Measurements from ENCODE around the gene MYO3A.
A peak's percentile ranks its signal among the peaks of the same experiment; 100 is the strongest.
"Not testable (repeated sequence)": the region's sequence is repeated elsewhere in the genome, so short reads cannot be mapped to it uniquely, and the experiment has no call there.

MYO3A gene

GRCh38 chr10:26090026-26090425 is 156.0 kb downstream of the MYO3A start:
- DNase-seq = peak; percentile 7 to 35

- DNase-seq = no peak
Measured at GRCh38 chr10:26090762-26091161, 156.7 kb downstream of the MYO3A start.

- no peak for DNase-seq
Measured at GRCh38 chr10:26093229-26093628, 159.2 kb downstream of the MYO3A start.

- DNase-seq = no peak
Measured at GRCh38 chr10:26095781-26096180, 161.8 kb downstream of the MYO3A start.

- not testable (repeated sequence) for DNase-seq
Measured at GRCh38 chr10:26097549-26097948, 163.5 kb downstream of the MYO3A start.

DNA sequence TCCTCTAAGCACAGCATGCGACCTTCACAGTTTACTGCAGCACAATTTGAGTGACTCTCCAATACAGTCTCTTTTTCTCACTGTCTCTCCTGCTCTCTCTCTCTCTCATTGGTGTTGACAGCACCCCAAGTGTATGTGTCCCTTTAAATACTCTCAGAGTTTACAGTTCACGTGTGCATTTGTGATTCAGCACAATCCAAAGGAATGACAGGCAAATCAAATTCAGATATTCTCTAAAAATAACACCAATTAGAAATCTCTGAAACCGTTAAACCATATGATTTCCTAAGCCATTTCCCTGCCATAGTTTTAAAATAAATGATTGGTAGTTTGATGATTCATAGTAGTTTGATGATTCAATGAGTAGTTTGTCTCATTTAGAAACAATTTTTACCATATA is 178.5 kb downstream of the MYO3A start:
- no peak for DNase-seq

DNA sequence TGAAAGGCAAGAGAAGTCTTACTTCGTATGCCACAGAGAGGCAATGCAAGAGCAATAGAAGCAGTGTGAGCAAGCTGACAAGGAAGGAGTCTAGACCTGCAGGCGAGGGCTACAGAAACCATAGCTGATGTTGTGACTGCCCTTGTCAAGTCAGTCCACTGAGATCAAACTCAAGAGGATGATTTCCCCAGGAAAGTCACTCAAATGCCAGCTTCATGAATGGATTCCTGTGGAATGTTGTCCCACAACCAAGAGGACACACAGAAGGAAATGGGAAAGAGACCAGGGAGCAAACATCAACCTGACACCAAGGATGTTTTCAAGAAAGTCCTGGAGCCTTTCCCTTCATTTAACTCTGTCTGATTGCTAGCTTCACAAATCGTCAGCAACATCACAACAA is 204.6 kb downstream of the MYO3A start:
- DNase-seq = no peak

- DNase-seq = no peak
Measured at GRCh38 chr10:26156019-26156418, 222.0 kb downstream of the MYO3A start.

GRCh38 chr10:26157734-26158133 is 223.7 kb downstream of the MYO3A start:
- no peak for DNase-seq

GRCh38 chr10:26169466-26169865 is 235.4 kb downstream of the MYO3A start:
- no peak for DNase-seq

DNA sequence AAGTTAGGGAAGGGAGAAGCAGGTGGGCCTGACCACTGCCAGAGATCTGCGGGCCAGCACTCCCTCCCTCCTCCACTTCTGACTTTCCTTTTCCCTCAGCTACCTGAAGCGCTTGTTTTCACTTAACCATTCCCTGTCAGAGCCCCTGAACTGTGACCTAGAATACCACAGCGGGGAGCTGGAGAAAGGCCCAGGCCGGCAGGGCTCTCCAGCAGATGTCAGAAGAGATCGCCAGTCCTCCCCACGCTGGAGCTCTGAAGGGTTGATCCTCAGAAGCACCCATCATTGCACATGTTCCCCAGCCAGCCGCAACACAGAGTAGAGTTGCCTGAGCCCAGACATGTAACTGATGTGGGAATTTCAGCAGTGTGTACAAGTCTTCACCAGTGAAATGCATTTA is 238.1 kb downstream of the MYO3A start:
- no peak for DNase-seq

DNA sequence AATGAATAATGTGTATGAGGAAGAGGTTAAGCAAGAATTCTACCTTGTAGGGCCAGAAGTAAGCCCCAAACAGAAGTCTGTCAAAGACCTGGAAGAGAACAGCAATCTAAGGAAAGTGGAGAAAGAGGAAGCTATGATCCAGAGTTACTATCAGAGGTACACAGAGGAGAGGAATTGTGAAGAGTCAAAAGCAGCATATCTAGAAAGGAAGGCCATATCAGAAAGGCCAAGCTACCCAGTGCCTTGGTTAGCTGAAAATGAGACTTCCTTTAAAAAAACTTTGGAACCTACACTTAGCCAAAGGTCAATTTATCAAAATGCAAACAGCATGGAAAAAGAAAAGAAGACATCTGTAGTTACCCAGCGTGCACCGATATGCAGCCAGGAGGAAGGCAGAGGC is 239.8 kb downstream of the MYO3A start:
- DNase-seq = no peak

GRCh38 chr10:26177341-26177740 is 243.3 kb downstream of the MYO3A start:
- DNase-seq = no peak

- no peak for DNase-seq
Measured at GRCh38 chr10:26194275-26194674, 260.2 kb downstream of the MYO3A start.

DNA sequence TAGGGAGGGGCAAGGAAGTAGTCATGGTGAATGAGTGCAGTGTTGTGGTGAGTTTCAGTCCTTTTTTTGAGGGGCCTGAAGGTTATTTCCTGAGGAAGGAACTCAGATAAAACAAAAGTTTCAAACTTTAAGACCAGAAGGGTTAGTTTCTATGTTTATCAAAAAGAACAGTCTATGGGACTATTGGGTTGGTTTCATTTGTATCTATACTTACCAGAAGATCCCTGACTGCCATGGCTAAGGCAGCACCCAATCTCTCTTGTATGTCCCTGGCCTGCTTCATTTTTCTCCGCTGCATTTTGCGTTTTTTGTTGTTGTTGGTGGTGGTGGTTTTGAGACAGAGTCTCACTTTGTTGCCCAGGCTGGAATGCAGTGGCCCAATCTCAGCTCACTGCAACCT is 263.2 kb downstream of the MYO3A start:
- DNase-seq = no peak

DNA sequence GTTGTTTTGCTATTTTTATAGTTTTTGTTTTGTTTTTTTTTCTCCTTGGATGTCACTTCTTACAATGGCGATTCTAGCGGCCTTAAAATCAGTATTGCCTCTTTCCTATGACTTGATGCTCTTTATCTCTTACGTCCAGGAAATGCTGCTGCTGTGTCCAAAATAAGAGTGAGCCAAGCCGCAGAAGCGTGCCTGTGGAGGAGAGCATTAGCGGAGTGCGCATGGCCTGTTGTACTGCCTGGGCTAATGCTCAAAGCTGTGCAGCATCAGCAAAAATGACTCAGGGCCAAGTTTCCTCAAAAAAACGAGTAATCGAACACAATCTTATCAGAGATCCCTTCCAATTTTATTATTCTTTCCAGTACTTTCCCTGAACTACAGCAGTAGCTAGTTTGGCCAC is 264.1 kb downstream of the MYO3A start:
- no peak for DNase-seq

DNA sequence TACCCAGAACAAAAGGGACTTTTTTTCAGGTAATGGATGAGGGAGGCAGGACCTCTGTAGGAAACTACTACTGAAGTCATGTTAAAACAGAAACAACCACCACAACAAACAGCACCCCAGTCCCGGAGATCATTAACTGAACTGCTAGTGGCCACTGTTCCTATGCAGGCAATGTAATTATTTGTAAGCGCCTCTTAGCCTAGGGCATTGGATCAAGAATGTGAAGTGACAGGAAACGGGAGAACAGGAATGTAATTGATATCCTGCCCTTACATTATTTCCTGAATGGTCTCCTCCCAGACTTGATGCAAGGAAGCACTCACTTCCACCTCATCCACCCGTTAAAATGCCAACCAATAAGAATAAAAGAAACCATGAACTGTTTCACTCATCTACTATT is 265.8 kb downstream of the MYO3A start:
- no peak for DNase-seq

- DNase-seq = no peak
Measured at GRCh38 chr10:26205223-26205622, 271.2 kb downstream of the MYO3A start.

- no peak for DNase-seq
Measured at GRCh38 chr10:26211781-26212444, 277.9 kb downstream of the MYO3A start.

- no peak for DNase-seq
Measured at GRCh38 chr10:26212511-26212910, 278.5 kb downstream of the MYO3A start.

DNA sequence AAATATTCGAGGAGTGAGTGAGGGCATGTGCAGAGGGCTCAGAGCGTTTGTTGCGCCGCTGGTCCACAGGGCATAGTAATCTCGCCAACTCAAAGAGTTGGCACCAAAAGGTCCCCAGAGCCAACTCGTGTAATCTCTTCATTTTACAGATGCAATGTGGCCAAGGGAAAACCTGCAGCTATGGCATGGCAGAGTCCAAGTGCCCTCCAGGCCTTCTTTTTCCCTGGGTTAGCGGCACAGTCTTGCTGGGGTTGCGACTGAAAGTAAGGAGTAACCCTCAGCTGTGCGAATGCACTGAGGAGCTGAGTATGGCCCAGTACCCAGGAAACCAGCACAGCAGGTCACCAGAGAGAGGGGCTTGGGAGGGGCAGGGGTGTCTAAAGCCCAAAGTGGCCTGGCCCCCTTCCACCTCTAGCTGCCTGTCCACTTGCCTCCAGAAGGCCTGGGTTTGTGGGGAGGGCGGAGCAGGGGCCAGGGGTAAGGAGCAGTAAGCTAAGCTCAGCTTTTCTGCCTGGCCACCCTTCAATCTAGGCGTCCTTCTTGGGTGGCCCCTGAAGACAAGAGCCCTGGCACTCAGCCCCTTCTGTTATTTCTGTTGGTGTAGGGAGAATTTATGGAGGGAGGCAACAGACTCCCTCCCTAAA is 279.2 kb downstream of the MYO3A start:
- DNase-seq = no peak

DNA sequence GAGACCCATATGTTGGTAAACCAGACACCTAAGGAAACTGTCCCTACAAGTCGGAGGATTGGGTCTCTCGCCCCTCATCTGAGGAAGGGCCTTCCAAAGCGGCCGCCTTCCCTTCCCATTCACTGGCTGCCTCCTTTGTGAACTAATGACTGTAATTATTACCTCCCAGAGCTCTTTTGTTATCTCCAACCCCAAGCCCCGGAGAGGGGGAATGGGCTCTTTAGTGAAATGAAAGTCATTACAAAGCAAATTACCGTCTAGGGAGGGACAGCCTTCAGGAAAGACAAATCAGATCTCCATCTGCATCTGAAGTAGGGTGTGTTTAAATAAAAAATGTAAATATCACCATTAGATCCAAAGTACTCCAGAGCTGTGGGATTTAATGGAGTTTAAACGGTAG is 280.0 kb downstream of the MYO3A start:
- DNase-seq = no peak

GRCh38 chr10:26214551-26215395 is 280.7 kb downstream of the MYO3A start:
- no peak for DNase-seq

- no peak for DNase-seq
Measured at GRCh38 chr10:26215396-26215934, 281.4 kb downstream of the MYO3A start.
